Measurements from ENCODE around the gene EFHC1.
A peak's percentile ranks its signal among the peaks of the same experiment; 100 is the strongest.
"Not testable (repeated sequence)": the region's sequence is repeated elsewhere in the genome, so short reads cannot be mapped to it uniquely, and the experiment has no call there.

Gene EFHC1

GRCh38 chr6:52399511-52400312 is 20.4 kb upstream of the EFHC1 start:
- DNase-seq = peak; percentile 12

GRCh38 chr6:52400313-52401041 is 19.7 kb upstream of the EFHC1 start:
- no peak for DNase-seq

- DNase-seq = no peak
Measured at GRCh38 chr6:52403086-52403485, 17.1 kb upstream of the EFHC1 start.

GRCh38 chr6:52403627-52404026 is 16.5 kb upstream of the EFHC1 start:
- peak; percentile 79 for DNase-seq

GRCh38 chr6:52405243-52405642 is 14.9 kb upstream of the EFHC1 start:
- DNase-seq = no peak

- peak; percentile 11 for DNase-seq
Measured at GRCh38 chr6:52407467-52407866, 12.7 kb upstream of the EFHC1 start.

- no peak for DNase-seq
Measured at GRCh38 chr6:52409499-52409898, 10.6 kb upstream of the EFHC1 start.

- DNase-seq = no peak
Measured at GRCh38 chr6:52410979-52411378, 9.2 kb upstream of the EFHC1 start.

- no peak for DNase-seq
Measured at GRCh38 chr6:52411911-52412310, 8.2 kb upstream of the EFHC1 start.

- no peak for DNase-seq
Measured at GRCh38 chr6:52415333-52415732, 4.8 kb upstream of the EFHC1 start.

GRCh38 chr6:52415917-52416628 is 4.1 kb upstream of the EFHC1 start:
- no peak for DNase-seq

- DNase-seq = peak; percentile 36
Measured at GRCh38 chr6:52416629-52417151, 3.5 kb upstream of the EFHC1 start.

- DNase-seq = no peak
Measured at GRCh38 chr6:52417675-52418111, 2.4 kb upstream of the EFHC1 start.

- DNase-seq = no peak
Measured at GRCh38 chr6:52418606-52419005, 1.5 kb upstream of the EFHC1 start.

GRCh38 chr6:52420668-52421358 is 671 bp downstream of the EFHC1 start:
- peak; percentile 50 for DNase-seq

- DNase-seq = no peak
Measured at GRCh38 chr6:52422156-52422555, 2.0 kb downstream of the EFHC1 start.

GRCh38 chr6:52423448-52423847 is 3.3 kb downstream of the EFHC1 start:
- no peak for DNase-seq

GRCh38 chr6:52423971-52424381 is 3.8 kb downstream of the EFHC1 start:
- DNase-seq = no peak

- DNase-seq = no peak
Measured at GRCh38 chr6:52424513-52424912, 4.4 kb downstream of the EFHC1 start.

- DNase-seq = peak; percentile 80
Measured at GRCh38 chr6:52426667-52427066, 6.5 kb downstream of the EFHC1 start.

- not testable (repeated sequence) for DNase-seq
Measured at GRCh38 chr6:52433294-52433693, 13.2 kb downstream of the EFHC1 start.

- DNase-seq = no peak
Measured at GRCh38 chr6:52435345-52435744, 15.2 kb downstream of the EFHC1 start.

- no peak for DNase-seq
Measured at GRCh38 chr6:52438926-52439325, 18.8 kb downstream of the EFHC1 start.
